Ascending aorta (tissue), 2 donors: Measurements from ENCODE around the gene SPDEF. TPM values are rescaled to one million over a fixed set of nuclear protein-coding genes. Genes with fewer than 3 reads are reported as not detected.

ENCODE experiments used
- DNase-seq, 2 donors: peaks; one replicate each; pipeline ENCODE4 v3.0.0-alpha.2; 2019; ENCODE audit warnings: low spot score in 2 of 2
- H3K27ac ChIP-seq, 2 donors: fragments of 200-600 bp; sonication (generic); one replicate each; pipeline ENCODE4 v1.5.1; 2016 to 2017; ENCODE audit warnings: mild to moderate bottlenecking in 1 of 2
- H3K27me3 ChIP-seq: fragments of 200-600 bp; sonication (generic); one replicate; pipeline ENCODE4 v1.5.1; 2017
- H3K36me3 ChIP-seq, 2 donors: fragments of 200-600 bp; sonication (generic); one replicate each; pipeline ENCODE4 v1.5.1; 2016
- H3K4me1 ChIP-seq, 2 donors: fragments of 200-600 bp; sonication (generic); one replicate each; pipeline ENCODE4 v1.5.1; 2016 to 2017; ENCODE audit warnings: mild to moderate bottlenecking in 1 of 2
- H3K4me3 ChIP-seq, 2 donors: fragments of 200-600 bp; sonication (generic); one replicate each; pipeline ENCODE4 v1.5.1; 2016 to 2017; ENCODE audit warnings: mild to moderate bottlenecking in 1 of 2
- H3K9me3 ChIP-seq, 2 donors: fragments of 200-600 bp; sonication (generic); one replicate each; pipeline ENCODE4 v1.5.1; 2016
- intact Hi-C: fragments of 100-400 bp; cut with DNase I; formaldehyde crosslinking; loops from one replicate; pipeline ENCODE4 v1.15.1; 2023
- total RNA-seq: library from RNA; depleted of rRNA; stranded (reverse); fragments of >200 nt; gene quantifications from one replicate; pipeline ENCODE4 v1.1.0, GENCODE V29; 2016
- TF ChIP-seq, protein P1 (sequence below), 3 experiments: fragments of 200-600 bp in 2 of 3; fragments of 450-650 bp in 1 of 3; sonication (generic) in 2 of 3; IDR thresholded peaks; one replicate each; pipeline ENCODE4 v1.5.1; 2016 to 2019; ENCODE audit warnings: antibody characterized with exemption in 3 of 3, mild to moderate bottlenecking in 1 of 3, moderate library complexity in 1 of 3

Gene SPDEF
- total RNA-seq, 1 donor from 2014 or later: not detected

DNA sequence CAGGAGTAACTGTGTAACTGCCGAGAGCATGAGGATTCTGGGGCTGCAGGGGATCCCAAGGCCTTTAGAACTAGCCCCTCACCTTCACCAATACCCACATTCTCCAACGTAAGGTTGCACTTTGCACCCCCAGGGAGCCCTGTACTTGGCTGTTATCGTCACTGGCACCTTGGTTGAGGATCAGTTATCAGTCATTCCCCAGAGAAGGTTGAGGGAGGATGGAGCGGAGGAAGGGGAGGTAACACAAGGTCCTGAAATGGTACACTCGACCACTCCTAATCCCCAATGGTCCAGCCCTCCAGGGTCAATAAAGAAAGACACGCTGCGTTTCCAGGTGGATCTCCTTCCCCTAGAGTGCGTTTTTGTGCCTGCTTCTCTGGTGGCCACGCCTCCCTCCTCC, 1.1 kb upstream of the SPDEF start:
- Histone ChIP-seq H3K36me3 (no peaks in the 10 kb centered on the region), H3K4me3 (no peak overlapping the region), H3K4me1 (no peaks in the 10 kb centered on the region), H3K27ac (no peak overlapping the region), H3K9me3 (peaks cover 0 to 4% of the 10 kb centered on the region in 2 donors), H3K27me3 (no peaks in the 10 kb centered on the region)
- DNase-seq: no peak
- TF ChIP-seq, protein P1, sequence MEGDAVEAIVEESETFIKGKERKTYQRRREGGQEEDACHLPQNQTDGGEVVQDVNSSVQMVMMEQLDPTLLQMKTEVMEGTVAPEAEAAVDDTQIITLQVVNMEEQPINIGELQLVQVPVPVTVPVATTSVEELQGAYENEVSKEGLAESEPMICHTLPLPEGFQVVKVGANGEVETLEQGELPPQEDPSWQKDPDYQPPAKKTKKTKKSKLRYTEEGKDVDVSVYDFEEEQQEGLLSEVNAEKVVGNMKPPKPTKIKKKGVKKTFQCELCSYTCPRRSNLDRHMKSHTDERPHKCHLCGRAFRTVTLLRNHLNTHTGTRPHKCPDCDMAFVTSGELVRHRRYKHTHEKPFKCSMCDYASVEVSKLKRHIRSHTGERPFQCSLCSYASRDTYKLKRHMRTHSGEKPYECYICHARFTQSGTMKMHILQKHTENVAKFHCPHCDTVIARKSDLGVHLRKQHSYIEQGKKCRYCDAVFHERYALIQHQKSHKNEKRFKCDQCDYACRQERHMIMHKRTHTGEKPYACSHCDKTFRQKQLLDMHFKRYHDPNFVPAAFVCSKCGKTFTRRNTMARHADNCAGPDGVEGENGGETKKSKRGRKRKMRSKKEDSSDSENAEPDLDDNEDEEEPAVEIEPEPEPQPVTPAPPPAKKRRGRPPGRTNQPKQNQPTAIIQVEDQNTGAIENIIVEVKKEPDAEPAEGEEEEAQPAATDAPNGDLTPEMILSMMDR (IDR thresholded peaks at IDR 0.05): no peak
- intact Hi-C loops: no loop called here

DNA sequence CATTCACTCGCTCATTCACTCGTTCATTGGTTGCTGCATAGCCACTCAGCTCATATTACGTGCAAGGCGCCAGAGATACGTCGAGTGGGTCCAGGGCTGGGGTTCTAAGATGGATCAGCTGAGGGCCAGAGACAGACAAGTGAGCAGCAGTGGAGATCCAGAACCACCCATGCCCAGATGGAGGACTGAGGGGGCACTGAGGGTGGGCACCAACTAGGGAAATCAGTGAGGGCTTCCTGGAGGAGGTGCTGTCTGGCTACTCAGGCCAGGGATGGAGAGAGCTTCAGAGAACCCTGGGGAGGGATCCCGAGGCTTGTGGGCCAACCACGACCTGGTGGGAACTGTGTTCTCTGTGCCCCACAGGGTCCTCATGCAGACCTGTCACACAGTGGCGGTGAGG, 364 bp upstream of the SPDEF start:
- Histone ChIP-seq H3K27me3 (no peaks in the 10 kb centered on the region), H3K27ac (no peak overlapping the region), H3K4me1 (no peaks in the 10 kb centered on the region), H3K36me3 (no peaks in the 10 kb centered on the region), H3K9me3 (peaks cover 0 to 4% of the 10 kb centered on the region in 2 donors), H3K4me3 (no peak overlapping the region)
- intact Hi-C loops: no loop called here
- TF ChIP-seq, protein P1 (IDR thresholded peaks at IDR 0.05): no peak
- DNase-seq: no peak

DNA sequence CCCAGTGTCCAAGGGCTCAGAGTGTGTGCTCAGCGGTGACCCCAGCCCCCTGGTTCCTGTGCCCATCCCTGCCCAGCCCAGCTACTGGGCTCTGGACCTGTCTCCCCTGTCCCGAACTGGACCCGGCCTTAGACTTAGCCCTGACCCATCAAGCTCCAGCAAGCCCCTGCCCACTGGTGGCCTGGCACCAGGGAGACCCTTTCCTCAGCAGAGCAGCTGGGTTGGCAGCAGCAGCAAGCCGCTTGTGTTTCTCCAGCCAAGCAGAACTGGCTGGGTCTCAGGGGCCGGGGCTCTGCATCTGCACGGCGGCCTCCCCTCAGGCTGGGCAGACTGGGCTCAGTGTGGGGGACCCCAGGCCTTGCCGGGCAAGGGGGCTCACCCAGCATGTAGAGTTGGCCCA, 801 bp downstream of the SPDEF start:
- H3K27me3 ChIP-seq: no peaks in the 10 kb centered on the region
- no peak for DNase-seq
- intact Hi-C loops: no loop called here
- TF ChIP-seq, protein P1 (IDR thresholded peaks at IDR 0.05): no peak
- no peaks in the 10 kb centered on the region for H3K36me3 ChIP-seq
- H3K27ac ChIP-seq: no peak overlapping the region
- H3K4me1 ChIP-seq: no peaks in the 10 kb centered on the region
- no peak overlapping the region for H3K4me3 ChIP-seq
- peaks cover 0 to 4% of the 10 kb centered on the region in 2 donors for H3K9me3 ChIP-seq

DNA sequence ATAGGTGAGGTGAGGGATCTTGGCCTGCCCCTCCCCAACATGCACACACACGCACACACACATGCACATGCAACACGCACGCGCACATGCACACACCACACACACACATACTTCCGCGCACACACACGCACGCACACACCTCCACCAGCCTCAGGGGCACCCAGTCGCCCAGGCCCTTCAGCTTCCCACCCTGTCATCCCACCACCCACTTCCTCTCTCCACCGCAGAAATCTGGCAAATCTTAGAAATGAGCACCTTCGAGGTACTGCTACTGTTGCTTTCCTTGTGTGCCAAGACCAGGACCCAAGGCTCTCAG, 1.2 kb downstream of the SPDEF start:
- intact Hi-C loops: no loop called here
- Histone ChIP-seq H3K4me3 (no peak overlapping the region), H3K27ac (no peak overlapping the region), H3K4me1 (no peaks in the 10 kb centered on the region), H3K27me3 (no peaks in the 10 kb centered on the region), H3K36me3 (no peaks in the 10 kb centered on the region), H3K9me3 (peaks cover 0 to 4% of the 10 kb centered on the region in 2 donors)
- DNase-seq: no peak
- TF ChIP-seq, protein P1 (IDR thresholded peaks at IDR 0.05): no peak

DNA sequence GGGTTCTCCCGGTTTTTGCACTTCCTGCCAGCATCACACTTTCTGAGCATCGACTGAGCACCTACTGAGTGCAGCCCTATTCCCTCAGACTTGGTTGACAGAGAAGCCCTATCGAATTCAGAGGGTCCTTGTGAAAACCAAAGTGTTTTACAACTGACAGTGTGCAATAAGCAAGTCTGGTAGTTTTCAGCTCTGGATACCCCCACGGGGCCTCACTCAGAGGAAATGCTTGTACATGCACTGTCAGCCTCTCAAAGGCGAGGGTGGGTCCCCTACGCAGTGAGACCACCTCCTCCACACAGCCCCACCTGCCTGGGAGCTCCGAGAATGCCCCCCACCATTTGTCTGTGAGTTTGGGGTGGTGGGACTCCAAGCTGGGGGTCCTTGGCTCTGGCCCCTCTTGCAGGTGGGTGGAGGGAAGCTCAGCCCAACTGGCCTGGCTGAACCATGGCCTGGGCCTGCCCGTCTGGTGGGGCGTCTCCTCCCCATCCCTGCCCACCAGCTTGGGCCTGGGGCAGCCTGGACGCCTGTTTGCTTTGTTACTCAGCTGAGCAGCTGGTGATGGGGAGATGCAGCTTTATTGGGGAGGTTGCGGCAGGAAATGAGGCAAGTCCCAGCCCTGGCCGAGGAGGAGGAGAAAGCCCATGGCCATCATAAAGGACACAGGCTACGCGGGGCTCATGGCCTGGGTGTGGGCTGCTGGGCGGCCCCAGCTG, 1.7 kb downstream of the SPDEF start:
- no peak overlapping the region for H3K4me3 ChIP-seq
- peaks cover 0 to 4% of the 10 kb centered on the region in 2 donors for H3K9me3 ChIP-seq
- no peak for DNase-seq
- no peaks in the 10 kb centered on the region for H3K36me3 ChIP-seq
- H3K27me3 ChIP-seq: no peaks in the 10 kb centered on the region
- no peaks in the 10 kb centered on the region for H3K4me1 ChIP-seq
- H3K27ac ChIP-seq: no peak overlapping the region
- TF ChIP-seq, protein P1 (IDR thresholded peaks at IDR 0.05): no peak
- intact Hi-C loops: no loop called here

DNA sequence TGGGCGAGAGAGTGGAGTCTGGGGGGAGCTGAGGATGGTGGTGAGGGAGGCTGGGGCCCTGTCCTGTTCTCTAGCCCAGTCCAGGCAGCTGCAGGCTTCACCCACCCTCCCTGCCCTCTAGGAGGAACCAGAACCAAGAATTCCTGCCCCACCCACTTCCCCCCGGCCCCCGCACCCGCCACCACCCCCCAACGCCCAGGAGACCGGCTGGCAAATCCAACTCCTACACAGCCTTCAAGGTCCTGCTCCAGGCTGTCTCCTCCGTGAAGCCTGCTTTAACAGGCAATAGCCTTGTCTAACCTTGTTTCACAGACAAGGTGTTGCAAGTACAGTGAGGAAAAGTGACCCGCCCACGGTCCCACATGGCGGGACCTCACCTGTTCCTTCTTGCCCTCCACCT, 2.4 kb downstream of the SPDEF start:
- Histone ChIP-seq H3K27me3 (no peaks in the 10 kb centered on the region), H3K4me1 (no peaks in the 10 kb centered on the region), H3K4me3 (no peak overlapping the region), H3K36me3 (no peaks in the 10 kb centered on the region), H3K27ac (no peak overlapping the region), H3K9me3 (peaks cover 0 to 4% of the 10 kb centered on the region in 2 donors)
- DNase-seq: no peak
- TF ChIP-seq, protein P1 (IDR thresholded peaks at IDR 0.05): no peak
- intact Hi-C loops: no loop called here
